OCI-LY1 (cell line): Measurements from ENCODE around the gene MID1.

Experiments
- EZH2 ChIP-seq: fragments of 200-600 bp; sonication (generic), shearing (Covaris generic); IDR thresholded peaks from 2 replicates; pipeline ENCODE4 v1.8.0; 2017; ENCODE audit warnings: borderline replicate concordance, mixed run types, mild to moderate bottlenecking, antibody characterized with exemption, low read length, moderate library complexity, mixed read lengths
- TF ChIP-seq, protein P1 (sequence below): fragments of 200-600 bp; sonication (generic), shearing (Covaris generic); IDR thresholded peaks from 2 replicates; pipeline ENCODE4 v1.5.1; 2017; ENCODE audit warnings: mild to moderate bottlenecking, antibody characterized with exemption, low read length, moderate library complexity, mixed read lengths

DNA sequence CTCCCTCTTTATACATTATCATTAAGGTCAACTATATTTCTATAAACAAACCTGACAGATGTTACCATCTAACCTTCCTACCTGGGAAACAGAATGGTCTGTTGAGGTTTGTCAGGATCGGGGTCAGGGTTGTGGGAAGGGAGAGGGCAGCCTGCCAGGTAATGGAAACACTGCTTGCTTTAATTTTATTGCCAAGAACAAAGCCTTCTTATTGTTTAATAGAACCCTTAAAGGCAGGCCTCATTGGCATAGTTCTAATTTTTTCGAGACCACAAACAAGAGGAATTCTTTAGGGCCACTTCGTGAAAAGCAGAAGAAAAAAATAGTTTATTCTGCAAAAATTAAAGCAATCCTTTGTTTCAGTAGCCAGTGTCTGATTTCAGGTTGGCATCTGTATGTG lies 113.2 kb downstream of the MID1 start:
- TF ChIP-seq, protein P1, sequence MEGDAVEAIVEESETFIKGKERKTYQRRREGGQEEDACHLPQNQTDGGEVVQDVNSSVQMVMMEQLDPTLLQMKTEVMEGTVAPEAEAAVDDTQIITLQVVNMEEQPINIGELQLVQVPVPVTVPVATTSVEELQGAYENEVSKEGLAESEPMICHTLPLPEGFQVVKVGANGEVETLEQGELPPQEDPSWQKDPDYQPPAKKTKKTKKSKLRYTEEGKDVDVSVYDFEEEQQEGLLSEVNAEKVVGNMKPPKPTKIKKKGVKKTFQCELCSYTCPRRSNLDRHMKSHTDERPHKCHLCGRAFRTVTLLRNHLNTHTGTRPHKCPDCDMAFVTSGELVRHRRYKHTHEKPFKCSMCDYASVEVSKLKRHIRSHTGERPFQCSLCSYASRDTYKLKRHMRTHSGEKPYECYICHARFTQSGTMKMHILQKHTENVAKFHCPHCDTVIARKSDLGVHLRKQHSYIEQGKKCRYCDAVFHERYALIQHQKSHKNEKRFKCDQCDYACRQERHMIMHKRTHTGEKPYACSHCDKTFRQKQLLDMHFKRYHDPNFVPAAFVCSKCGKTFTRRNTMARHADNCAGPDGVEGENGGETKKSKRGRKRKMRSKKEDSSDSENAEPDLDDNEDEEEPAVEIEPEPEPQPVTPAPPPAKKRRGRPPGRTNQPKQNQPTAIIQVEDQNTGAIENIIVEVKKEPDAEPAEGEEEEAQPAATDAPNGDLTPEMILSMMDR, result no peak
- TF ChIP-seq EZH2, result no peak
